Measurements from ENCODE around the gene CKM.

CKM gene

GRCh38 chr19:45358213-45358792 lies 35.6 kb upstream of the CKM start:
- no peak overlapping the region for H3K27ac ChIP-seq
- H3K27me3 ChIP-seq, result no peaks in the 10 kb centered on the region
- no peaks in the 10 kb centered on the region for H3K4me1 ChIP-seq
- no peak overlapping the region for H3K4me2 ChIP-seq
- no peak overlapping the region for H3K4me3 ChIP-seq
- no peaks in the 10 kb centered on the region for H3K9me3 ChIP-seq (replicated peaks in 1 of 11)
- H3K9ac ChIP-seq, result 0 out of 22 replicates have a peak overlapping the region, but pooled peaks of 1 of the 11 experiments have one; percentile 36
- peaks cover 54 to 98% (median 88%) of the 10 kb centered on the region in 11 experiments for H3K36me3 ChIP-seq
- TF ChIP-seq Cebpa-rat (IDR thresholded peaks at IDR 0.05), result no peak
- H4K20me1 ChIP-seq, result peaks cover 0 to 59% (median 0%) of the 10 kb centered on the region in 11 experiments; a peak in 3 of 22 replicates

GRCh38 chr19:45357445-45357783 lies 34.7 kb upstream of the CKM start:
- Histone ChIP-seq H3K9ac (no peak overlapping the region; a peak in 1 of 22 replicates), H3K4me2 (no peak overlapping the region), H4K20me1 (peaks cover 0 to 53% (median 0%) of the 10 kb centered on the region in 11 experiments; a peak in 4 of 22 replicates), H3K27me3 (no peaks in the 10 kb centered on the region), H3K4me3 (no peak overlapping the region), H3K36me3 (peaks cover 53 to 98% (median 88%) of the 10 kb centered on the region in 11 experiments), H3K9me3 (replicated peaks in 1 of 11) (no peaks in the 10 kb centered on the region), H3K4me1 (no peaks in the 10 kb centered on the region), H3K27ac (no peak overlapping the region)
- no peak for TF ChIP-seq Cebpa-rat (IDR thresholded peaks at IDR 0.05)

- Histone ChIP-seq H3K36me3 (peaks cover 55 to 98% (median 88%) of the 10 kb centered on the region in 11 experiments), H3K9me3 (replicated peaks in 1 of 11) (no peaks in the 10 kb centered on the region), H3K4me3 (no peak overlapping the region), H3K9ac (no peak overlapping the region), H4K20me1 (peaks cover 0 to 53% (median 0%) of the 10 kb centered on the region in 11 experiments; a peak in 5 of 22 replicates), H3K27ac (no peak overlapping the region), H3K27me3 (no peaks in the 10 kb centered on the region), H3K4me2 (no peak overlapping the region), H3K4me1 (no peaks in the 10 kb centered on the region)
- TF ChIP-seq Cebpa-rat (IDR thresholded peaks at IDR 0.05), result no peak
These were observed 34.2 kb upstream of the CKM start for GRCh38 chr19:45356760-45357444.

- no peak overlapping the region for H3K9ac ChIP-seq
- no peaks in the 10 kb centered on the region for H3K27me3 ChIP-seq
- no peak for TF ChIP-seq Cebpa-rat (IDR thresholded peaks at IDR 0.05)
- H4K20me1 ChIP-seq, result peaks cover 0 to 63% (median 0%) of the 10 kb centered on the region in 11 experiments; a peak in 5 of 22 replicates
- no peaks in the 10 kb centered on the region for H3K4me1 ChIP-seq
- H3K36me3 ChIP-seq, result peaks cover 54 to 98% (median 87%) of the 10 kb centered on the region in 11 experiments
- H3K4me2 ChIP-seq, result no peak overlapping the region
- no peak overlapping the region for H3K27ac ChIP-seq
- no peak overlapping the region for H3K4me3 ChIP-seq
- H3K9me3 ChIP-seq (replicated peaks in 1 of 11), result no peaks in the 10 kb centered on the region
These were observed 33.2 kb upstream of the CKM start for GRCh38 chr19:45355910-45356309.

- no peak for TF ChIP-seq Cebpa-rat (IDR thresholded peaks at IDR 0.05)
- Histone ChIP-seq H3K9ac (no peak overlapping the region), H3K27me3 (no peaks in the 10 kb centered on the region), H3K4me2 (no peak overlapping the region), H3K9me3 (replicated peaks in 1 of 11) (no peaks in the 10 kb centered on the region), H3K4me1 (no peaks in the 10 kb centered on the region), H3K36me3 (peaks cover 56 to 98% (median 89%) of the 10 kb centered on the region in 11 experiments), H4K20me1 (peaks cover 0 to 64% (median 0%) of the 10 kb centered on the region in 11 experiments; a peak in 5 of 22 replicates), H3K27ac (no peak overlapping the region), H3K4me3 (no peak overlapping the region)
These were observed 32.7 kb upstream of the CKM start for GRCh38 chr19:45355402-45355801.

- Histone ChIP-seq H3K27me3 (no peaks in the 10 kb centered on the region), H3K27ac (no peak overlapping the region), H3K9ac (no peak overlapping the region), H3K9me3 (replicated peaks in 1 of 11) (no peaks in the 10 kb centered on the region), H3K4me1 (no peaks in the 10 kb centered on the region), H3K4me3 (no peak overlapping the region), H4K20me1 (peaks cover 0 to 64% (median 0%) of the 10 kb centered on the region in 11 experiments; a peak in 5 of 22 replicates), H3K36me3 (peaks cover 56 to 98% (median 84%) of the 10 kb centered on the region in 11 experiments), H3K4me2 (no peak overlapping the region)
- TF ChIP-seq Cebpa-rat (IDR thresholded peaks at IDR 0.05), result no peak
These were observed 31.7 kb upstream of the CKM start for GRCh38 chr19:45354241-45354842.

GRCh38 chr19:45352914-45353796 lies 30.5 kb upstream of the CKM start:
- Histone ChIP-seq H3K4me3 (no peak overlapping the region), H4K20me1 (peaks cover 0 to 69% (median 0%) of the 10 kb centered on the region in 11 experiments; a peak in 5 of 22 replicates), H3K9ac (no peak overlapping the region), H3K4me1 (no peaks in the 10 kb centered on the region), H3K27ac (no peak overlapping the region), H3K4me2 (no peak overlapping the region), H3K9me3 (replicated peaks in 1 of 11) (no peaks in the 10 kb centered on the region), H3K36me3 (peaks cover 48 to 88% (median 73%) of the 10 kb centered on the region in 11 experiments), H3K27me3 (no peaks in the 10 kb centered on the region)
- no peak for TF ChIP-seq Cebpa-rat (IDR thresholded peaks at IDR 0.05)

- Histone ChIP-seq H3K36me3 (peaks cover 47 to 82% (median 67%) of the 10 kb centered on the region in 11 experiments), H3K4me1 (no peaks in the 10 kb centered on the region), H3K9me3 (replicated peaks in 1 of 11) (no peaks in the 10 kb centered on the region), H3K9ac (no peak overlapping the region), H3K27ac (no peak overlapping the region), H3K27me3 (no peaks in the 10 kb centered on the region), H3K4me3 (no peak overlapping the region), H4K20me1 (peaks cover 0 to 69% (median 0%) of the 10 kb centered on the region in 11 experiments; a peak in 5 of 22 replicates), H3K4me2 (no peak overlapping the region)
- no peak for TF ChIP-seq Cebpa-rat (IDR thresholded peaks at IDR 0.05)
These were observed 29.8 kb upstream of the CKM start for GRCh38 chr19:45352471-45352870.

- peaks cover 0 to 67% (median 0%) of the 10 kb centered on the region in 11 experiments; a peak in 5 of 22 replicates for H4K20me1 ChIP-seq
- no peak overlapping the region for H3K9ac ChIP-seq
- TF ChIP-seq Cebpa-rat (IDR thresholded peaks at IDR 0.05), result no peak
- peaks cover 43 to 79% (median 63%) of the 10 kb centered on the region in 11 experiments for H3K36me3 ChIP-seq
- no peaks in the 10 kb centered on the region for H3K27me3 ChIP-seq
- H3K27ac ChIP-seq, result no peak overlapping the region
- H3K4me1 ChIP-seq, result no peaks in the 10 kb centered on the region
- no peak overlapping the region for H3K4me2 ChIP-seq
- H3K9me3 ChIP-seq (replicated peaks in 1 of 11), result no peaks in the 10 kb centered on the region
- H3K4me3 ChIP-seq, result no peak overlapping the region
These were observed 29.4 kb upstream of the CKM start for GRCh38 chr19:45352062-45352461.
